GM19043 (cell line): ENCODE data around the gene DNAJC5.
"Not testable (repeated sequence)": the region's sequence is repeated elsewhere in the genome, so short reads cannot be mapped to it uniquely, and the experiment has no call there.

Source experiments
- ATAC-seq: cut with Tn5 transposase; IDR thresholded peaks from one replicate; pipeline ENCODE4 v1.9.1; 2021; ENCODE audit warnings: low read depth; ENCODE audit not compliant: unreplicated experiment

DNAJC5 gene

GRCh38 chr20:63963784-63964301 lies 68.9 kb downstream of the DNAJC5 start:
- ATAC-seq: no peak

- ATAC-seq: no peak
Measured at GRCh38 chr20:63964412-63964811, 69.5 kb downstream of the DNAJC5 start.

GRCh38 chr20:63966172-63966943 lies 71.4 kb downstream of the DNAJC5 start:
- no peak for ATAC-seq

- no peak for ATAC-seq
Measured at GRCh38 chr20:63966944-63967322, 72.0 kb downstream of the DNAJC5 start.

GRCh38 chr20:63967330-63968135 lies 72.6 kb downstream of the DNAJC5 start:
- no peak for ATAC-seq

GRCh38 chr20:63968136-63968927 lies 73.4 kb downstream of the DNAJC5 start:
- ATAC-seq: no peak

GRCh38 chr20:63968928-63969760 lies 74.2 kb downstream of the DNAJC5 start:
- no peak for ATAC-seq

- ATAC-seq: no peak
Measured at GRCh38 chr20:63969838-63970713, 75.2 kb downstream of the DNAJC5 start, which contains the start of gene ZNF512B. TSS of gene ZNF512B (minus strand) at chr20:63969930. CDS start at chr20:63967950, 1,980 bp downstream.

- no peak for ATAC-seq
Measured at GRCh38 chr20:63970714-63971431, 75.9 kb downstream of the DNAJC5 start.

GRCh38 chr20:63971960-63972311 lies 77.0 kb downstream of the DNAJC5 start:
- ATAC-seq: not testable (repeated sequence)

- ATAC-seq: no peak
Measured at GRCh38 chr20:63972312-63973159, 77.6 kb downstream of the DNAJC5 start.

GRCh38 chr20:63973160-63973479 lies 78.2 kb downstream of the DNAJC5 start:
- ATAC-seq: no peak

GRCh38 chr20:63973636-63974401 lies 78.9 kb downstream of the DNAJC5 start:
- no peak for ATAC-seq

- ATAC-seq: no peak
Measured at GRCh38 chr20:63974402-63975200, 79.7 kb downstream of the DNAJC5 start.

- ATAC-seq: not testable (repeated sequence)
Measured at GRCh38 chr20:63976511-63976910, 81.6 kb downstream of the DNAJC5 start.
